Chondrocyte (in vitro differentiated cells): ENCODE results near the gene PCSK1. TPM values are rescaled to one million over a fixed set of nuclear protein-coding genes. Genes with fewer than 3 reads are reported as not detected.
"Not testable (repeated sequence)": the region's sequence is repeated elsewhere in the genome, so short reads cannot be mapped to it uniquely, and the experiment has no call there.

Source experiments
- DNase-seq: peaks from one replicate; pipeline ENCODE4 v3.0.0; 2021; ENCODE audit warnings: mixed read lengths, low spot score
- H3K27ac Mint-ChIP-seq: one replicate; pipeline ENCODE4 v1.8.0; 2021; ENCODE audit warnings: mild to moderate bottlenecking, moderate library complexity, mixed read lengths; ENCODE audit not compliant: unreplicated experiment
- H3K27me3 Mint-ChIP-seq: 2 replicates; pipeline ENCODE4 v1.8.0; 2021; ENCODE audit warnings: low read depth, mixed read lengths
- H3K36me3 Mint-ChIP-seq: 2 replicates; pipeline ENCODE4 v1.8.0; 2021; ENCODE audit warnings: low read depth, mixed read lengths
- H3K4me1 Mint-ChIP-seq: 2 replicates; pipeline ENCODE4 v1.8.0; 2021; ENCODE audit warnings: low read depth, mild to moderate bottlenecking, mixed read lengths
- H3K4me3 Mint-ChIP-seq: one replicate; pipeline ENCODE4 v1.8.0; 2021; ENCODE audit warnings: mild to moderate bottlenecking, moderate library complexity, mixed read lengths; ENCODE audit not compliant: unreplicated experiment
- H3K9me3 Mint-ChIP-seq: 2 replicates; pipeline ENCODE4 v1.8.0; 2021; ENCODE audit warnings: low read depth, mixed read lengths
- total RNA-seq: library from RNA; stranded (reverse); gene quantifications from 3 replicates; pipeline ENCODE4 v1.2.1, GENCODE V29; 2021
- TF ChIP-seq, protein P1 (sequence below): fragments of 200-600 bp; sonication (generic); IDR thresholded peaks from 2 replicates; pipeline ENCODE4 v1.5.0; 2021; ENCODE audit warnings: antibody characterized with exemption, mild to moderate bottlenecking, moderate library complexity

Gene PCSK1
- total RNA-seq, 1 donor from 2014 or later = 0.05 TPM

DNA sequence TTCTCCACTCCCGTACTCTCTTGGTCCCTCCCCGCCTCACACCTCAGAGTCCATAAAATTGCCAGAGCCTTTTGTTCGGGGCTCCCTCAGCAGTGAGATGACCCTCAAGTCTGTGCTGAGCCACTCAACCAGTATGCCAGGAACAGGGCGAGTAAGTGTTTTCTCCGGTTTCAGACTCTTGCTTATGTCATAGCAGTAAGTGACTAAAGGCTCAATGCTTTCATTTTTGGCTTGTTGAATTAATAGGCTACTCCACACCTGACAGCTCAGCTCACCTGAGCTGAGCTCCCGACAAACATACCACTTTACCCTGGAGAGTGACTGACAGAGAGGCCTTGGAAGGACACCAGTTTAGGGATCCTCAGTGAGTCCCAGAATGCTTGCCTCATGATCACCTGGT lies 30.5 kb downstream of the PCSK1 start:
- peaks cover under 1% of the 10 kb centered on the region for H3K4me1 Mint-ChIP-seq
- peaks cover 24% of the 10 kb centered on the region for H3K27me3 Mint-ChIP-seq
- no peak for DNase-seq
- TF ChIP-seq, protein P1, sequence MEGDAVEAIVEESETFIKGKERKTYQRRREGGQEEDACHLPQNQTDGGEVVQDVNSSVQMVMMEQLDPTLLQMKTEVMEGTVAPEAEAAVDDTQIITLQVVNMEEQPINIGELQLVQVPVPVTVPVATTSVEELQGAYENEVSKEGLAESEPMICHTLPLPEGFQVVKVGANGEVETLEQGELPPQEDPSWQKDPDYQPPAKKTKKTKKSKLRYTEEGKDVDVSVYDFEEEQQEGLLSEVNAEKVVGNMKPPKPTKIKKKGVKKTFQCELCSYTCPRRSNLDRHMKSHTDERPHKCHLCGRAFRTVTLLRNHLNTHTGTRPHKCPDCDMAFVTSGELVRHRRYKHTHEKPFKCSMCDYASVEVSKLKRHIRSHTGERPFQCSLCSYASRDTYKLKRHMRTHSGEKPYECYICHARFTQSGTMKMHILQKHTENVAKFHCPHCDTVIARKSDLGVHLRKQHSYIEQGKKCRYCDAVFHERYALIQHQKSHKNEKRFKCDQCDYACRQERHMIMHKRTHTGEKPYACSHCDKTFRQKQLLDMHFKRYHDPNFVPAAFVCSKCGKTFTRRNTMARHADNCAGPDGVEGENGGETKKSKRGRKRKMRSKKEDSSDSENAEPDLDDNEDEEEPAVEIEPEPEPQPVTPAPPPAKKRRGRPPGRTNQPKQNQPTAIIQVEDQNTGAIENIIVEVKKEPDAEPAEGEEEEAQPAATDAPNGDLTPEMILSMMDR = no peak
- no peak overlapping the region for H3K27ac Mint-ChIP-seq
- H3K36me3 Mint-ChIP-seq = peaks cover 2% of the 10 kb centered on the region
- H3K4me3 Mint-ChIP-seq = no peak overlapping the region
- no peaks in the 10 kb centered on the region for H3K9me3 Mint-ChIP-seq

DNA sequence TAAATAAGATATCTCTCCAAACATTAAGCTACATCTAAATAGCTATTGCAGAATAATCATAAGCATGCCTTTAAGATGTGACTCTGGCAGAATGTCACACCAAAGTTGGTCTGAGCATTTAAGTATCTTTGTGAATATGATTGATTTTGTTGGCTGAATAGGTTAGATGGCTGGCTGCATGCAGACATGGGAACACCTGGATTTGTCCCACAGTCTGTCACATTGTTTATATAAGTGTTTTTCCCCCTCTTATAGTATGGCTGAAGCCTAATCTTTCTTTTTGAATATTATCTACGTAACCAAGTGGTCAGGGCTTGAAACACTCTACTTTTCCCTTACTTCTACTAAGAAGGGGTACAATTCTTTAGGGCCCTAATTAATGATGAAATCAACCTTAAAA lies 36.2 kb downstream of the PCSK1 start:
- Mint-ChIP-seq H3K27ac (no peak overlapping the region), H3K4me3 (no peak overlapping the region), H3K36me3 (peaks cover 2% of the 10 kb centered on the region), H3K4me1 (peaks cover 8% of the 10 kb centered on the region), H3K9me3 (no peaks in the 10 kb centered on the region), H3K27me3 (peaks cover 18% of the 10 kb centered on the region)
- TF ChIP-seq, protein P1 = no peak
- no peak for DNase-seq

DNA sequence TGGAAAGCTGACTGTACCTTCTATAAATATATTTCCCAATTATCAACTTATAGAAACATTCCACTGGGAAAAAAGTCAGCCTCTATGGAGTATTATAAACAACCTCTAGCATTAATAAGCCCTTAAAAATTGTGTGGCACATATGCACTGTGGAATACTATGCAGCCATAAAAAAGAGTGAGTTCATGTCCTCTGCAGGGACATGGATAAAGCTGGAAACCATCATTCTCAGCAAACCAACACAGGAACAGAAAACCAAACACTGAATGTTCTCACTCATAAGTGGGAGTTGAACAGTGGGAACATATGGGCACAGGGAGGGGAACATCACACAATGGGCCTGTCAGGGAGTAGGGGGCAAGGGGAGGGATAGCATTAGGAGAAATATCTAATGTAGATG lies 37.8 kb downstream of the PCSK1 start:
- H3K36me3 Mint-ChIP-seq, DNase-seq, H3K4me3 Mint-ChIP-seq, H3K9me3 Mint-ChIP-seq, H3K27ac Mint-ChIP-seq: not testable (repeated sequence)
- Mint-ChIP-seq H3K27me3 (peaks cover 22% of the 10 kb centered on the region), H3K4me1 (peaks cover 16% of the 10 kb centered on the region)

DNA sequence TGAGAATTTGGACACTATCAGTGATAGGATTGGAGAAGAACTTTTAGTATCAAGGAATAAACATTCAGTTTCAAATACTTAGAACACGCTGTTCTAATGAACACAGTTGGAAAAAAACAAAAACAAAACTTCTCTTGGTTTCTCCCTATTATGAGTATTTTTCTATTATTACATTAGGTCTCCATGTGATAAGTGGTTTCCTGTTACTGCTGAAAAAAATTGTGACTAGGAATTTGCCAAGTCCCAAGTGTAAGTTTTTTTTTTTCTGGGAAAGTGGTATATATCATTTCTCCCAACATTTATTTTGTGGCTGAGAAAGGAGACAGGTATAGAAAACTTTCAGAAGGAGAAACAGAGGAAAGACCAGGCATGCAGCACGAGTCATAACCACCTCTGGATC lies 41.1 kb downstream of the PCSK1 start:
- H3K9me3 Mint-ChIP-seq = no peaks in the 10 kb centered on the region
- H3K4me3 Mint-ChIP-seq = no peak overlapping the region
- H3K27me3 Mint-ChIP-seq = peaks cover 12% of the 10 kb centered on the region
- H3K4me1 Mint-ChIP-seq = peaks cover 19% of the 10 kb centered on the region
- TF ChIP-seq, protein P1 = no peak
- no peak overlapping the region for H3K27ac Mint-ChIP-seq
- peaks cover 2% of the 10 kb centered on the region for H3K36me3 Mint-ChIP-seq
- no peak for DNase-seq

DNA sequence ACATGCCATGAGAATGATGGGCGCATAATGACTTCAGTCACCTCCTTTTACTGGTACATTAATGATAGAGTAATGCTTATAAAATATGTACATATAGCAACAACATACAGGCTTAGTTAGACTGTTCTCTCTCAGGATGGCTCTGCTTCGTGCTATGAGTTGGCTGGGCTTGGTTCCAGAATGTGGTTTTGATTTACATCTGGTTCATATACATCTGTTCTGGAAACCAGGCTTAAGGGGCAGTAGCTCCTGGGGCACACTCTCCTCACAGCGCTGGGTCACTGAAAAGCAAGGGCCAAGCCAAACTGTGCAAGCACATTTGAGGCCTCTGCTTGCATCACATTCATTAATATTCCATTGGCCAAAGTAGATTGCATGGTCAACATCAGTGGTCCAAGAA lies 44.9 kb downstream of the PCSK1 start:
- DNase-seq = no peak
- Mint-ChIP-seq H3K27me3 (peaks cover 6% of the 10 kb centered on the region), H3K4me3 (no peak overlapping the region), H3K27ac (no peak overlapping the region), H3K36me3 (peaks cover 2% of the 10 kb centered on the region), H3K9me3 (no peaks in the 10 kb centered on the region), H3K4me1 (peaks cover 34% of the 10 kb centered on the region)
- TF ChIP-seq, protein P1 = no peak

DNA sequence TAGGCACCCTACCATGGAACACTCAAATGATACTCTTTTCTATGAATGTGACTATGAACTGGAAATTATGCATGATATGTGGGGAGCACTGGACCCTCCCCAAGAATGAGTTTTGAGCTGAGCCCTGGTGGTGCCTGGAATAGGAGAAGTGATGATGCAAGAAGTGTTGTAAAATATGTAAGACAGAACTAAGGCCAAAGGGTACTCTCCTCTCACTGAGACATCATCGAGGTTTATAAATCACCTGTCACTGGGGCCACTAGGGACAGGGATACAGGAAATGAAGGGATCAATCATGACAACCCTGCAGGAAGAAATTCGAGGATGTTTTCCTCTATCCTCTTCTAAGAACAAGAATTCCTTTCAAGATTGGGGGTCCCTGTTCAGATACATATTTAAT lies 45.4 kb downstream of the PCSK1 start:
- no peak for DNase-seq
- no peaks in the 10 kb centered on the region for H3K9me3 Mint-ChIP-seq
- H3K27ac Mint-ChIP-seq = no peak overlapping the region
- peaks cover 6% of the 10 kb centered on the region for H3K27me3 Mint-ChIP-seq
- peaks cover 34% of the 10 kb centered on the region for H3K4me1 Mint-ChIP-seq
- H3K4me3 Mint-ChIP-seq = no peak overlapping the region
- H3K36me3 Mint-ChIP-seq = peaks cover 2% of the 10 kb centered on the region
- TF ChIP-seq, protein P1 = no peak
